ENCODE data around the gene GAD2.

GAD2 gene

GRCh38 chr10:26216585-26217395 is at the start of gene GAD2:
GAD2 (plus strand) TSS chr10:26216774; CDS start chr10:26216810, 36 bp downstream.
- DNase-seq: no peak

GRCh38 chr10:26169466-26169865 is 47.1 kb upstream of the GAD2 start:
- DNase-seq: no peak

- no peak for DNase-seq
These were observed 44.4 kb upstream of the GAD2 start for GRCh38 chr10:26172131-26172530.

- no peak for DNase-seq
These were observed 42.7 kb upstream of the GAD2 start for GRCh38 chr10:26173837-26174236.

- no peak for DNase-seq
These were observed 39.2 kb upstream of the GAD2 start for GRCh38 chr10:26177341-26177740.

GRCh38 chr10:26194275-26194674 is 22.3 kb upstream of the GAD2 start:
- no peak for DNase-seq

GRCh38 chr10:26197248-26197647 is 19.3 kb upstream of the GAD2 start:
- no peak for DNase-seq

GRCh38 chr10:26198119-26198518 is 18.5 kb upstream of the GAD2 start:
- DNase-seq: no peak

- DNase-seq: no peak
These were observed 16.7 kb upstream of the GAD2 start for GRCh38 chr10:26199841-26200240.

- no peak for DNase-seq
These were observed 11.4 kb upstream of the GAD2 start for GRCh38 chr10:26205223-26205622.

- no peak for DNase-seq
These were observed 4.7 kb upstream of the GAD2 start for GRCh38 chr10:26211781-26212444.

GRCh38 chr10:26212511-26212910 is 4.1 kb upstream of the GAD2 start:
- DNase-seq: no peak

GRCh38 chr10:26213157-26213800 is 3.3 kb upstream of the GAD2 start:
- DNase-seq: no peak

- DNase-seq: no peak
These were observed 2.6 kb upstream of the GAD2 start for GRCh38 chr10:26214004-26214403.

- no peak for DNase-seq
These were observed 1.8 kb upstream of the GAD2 start for GRCh38 chr10:26214551-26215395.

GRCh38 chr10:26215396-26215934 is 1.1 kb upstream of the GAD2 start:
- no peak for DNase-seq

- peak; percentile 31 for DNase-seq
These were observed 514 bp upstream of the GAD2 start for GRCh38 chr10:26215935-26216584.

- no peak for DNase-seq
These were observed 967 bp downstream of the GAD2 start for GRCh38 chr10:26217396-26218086.

- DNase-seq: no peak
These were observed 3.1 kb downstream of the GAD2 start for GRCh38 chr10:26219676-26220075.

- DNase-seq: no peak
These were observed 4.3 kb downstream of the GAD2 start for GRCh38 chr10:26220901-26221300.

- no peak for DNase-seq
These were observed 5.0 kb downstream of the GAD2 start for GRCh38 chr10:26221541-26221940.

GRCh38 chr10:26222563-26222962 is 6.0 kb downstream of the GAD2 start:
- DNase-seq: no peak

All from suppressor macrophage treated with lipopolysaccharide for 4 hours (primary cell).